Measurements from ENCODE around the gene HMGB4.

Gene HMGB4

GRCh38 chr1:33821291-33821690, 42.6 kb upstream of the HMGB4 start:
- Histone ChIP-seq H3K4me3 (ENCODE audit: low read depth, low read length) (no peak overlapping the region), H3K36me3 (ENCODE audit: control insufficient read depth in 2 of 2, insufficient read depth in 1 of 2, low read length in 2 of 2) (no peaks in the 10 kb centered on the region), H3K9me3 (ENCODE audit: control insufficient read depth, insufficient read depth, low read depth, low read length) (no peaks in the 10 kb centered on the region), H3K27ac (ENCODE audit: extremely low read depth, low read depth, low read length) (no peak overlapping the region), H3K4me1 (ENCODE audit: control insufficient read depth, insufficient read depth, low read length) (no peaks in the 10 kb centered on the region)
- TF ChIP-seq ZNF404 (tag by site-specific recombination; IDR thresholded peaks at IDR 0.05): no peak
- TF ChIP-seq MYNN (tag by site-specific recombination; IDR thresholded peaks at IDR 0.05; ENCODE audit: borderline replicate concordance): no peak
- no peak for TF ChIP-seq ZNF776 (tag by site-specific recombination; IDR thresholded peaks at IDR 0.05; ENCODE audit: borderline replicate concordance)
- no peak for TF ChIP-seq ZFP37 (tag by site-specific recombination; IDR thresholded peaks at IDR 0.05)
- no peak for TF ChIP-seq ZNF10 (tag by site-specific recombination; IDR thresholded peaks at IDR 0.05)
- TF ChIP-seq ZEB2 (tag by site-specific recombination; IDR thresholded peaks at IDR 0.05): no peak
- no peak for TF ChIP-seq ZNF785 (tag by site-specific recombination; IDR thresholded peaks at IDR 0.05)
- no peak for TF ChIP-seq ATF2 (tag by site-specific recombination; IDR thresholded peaks at IDR 0.05; ENCODE audit: low read depth)
- TF ChIP-seq HOXC10 (CRISPR knock-in tag; IDR thresholded peaks at IDR 0.05): no peak
- TF ChIP-seq ZNF121 (tag by site-specific recombination; IDR thresholded peaks at IDR 0.05): no peak
- no peak for TF ChIP-seq EGR2 (tag by site-specific recombination; IDR thresholded peaks at IDR 0.05; ENCODE audit: low read depth)
- TF ChIP-seq ZNF558 (tag by site-specific recombination; IDR thresholded peaks at IDR 0.05): no peak
- TF ChIP-seq ZNF148 (tag by site-specific recombination; IDR thresholded peaks at IDR 0.05; ENCODE audit: borderline replicate concordance): no peak
- no peak for TF ChIP-seq ZNF354C (tag by site-specific recombination; IDR thresholded peaks at IDR 0.05; ENCODE audit: borderline replicate concordance, low read depth)
- no peak for TF ChIP-seq ZNF335 (tag by site-specific recombination; conservative IDR thresholded peaks at IDR 0.05)
- ChIA-PET CTCF (no interaction called here), POLR2A (no interaction called here)

GRCh38 chr1:33822396-33822795, 41.5 kb upstream of the HMGB4 start:
- no peaks in the 10 kb centered on the region for H3K4me1 ChIP-seq (ENCODE audit: control insufficient read depth, insufficient read depth, low read length)
- no peaks in the 10 kb centered on the region for H3K9me3 ChIP-seq (ENCODE audit: control insufficient read depth, insufficient read depth, low read depth, low read length)
- no peaks in the 10 kb centered on the region for H3K36me3 ChIP-seq (ENCODE audit: control insufficient read depth in 2 of 2, insufficient read depth in 1 of 2, low read length in 2 of 2)
- ChIA-PET CTCF (interaction anchor here (0.6 kb wide), 1 partner anchor 13 kb away, joined by 3 read pairs; no protein-coding TSS in a partner anchor), POLR2A (no interaction called here)
- no peak overlapping the region for H3K4me3 ChIP-seq (ENCODE audit: low read depth, low read length)
- H3K27ac ChIP-seq (ENCODE audit: extremely low read depth, low read depth, low read length): no peak overlapping the region
- TF ChIP-seq ZNF449 (tag by site-specific recombination; IDR thresholded peaks at IDR 0.05) (no peak), HOXD13 (CRISPR knock-in tag; IDR thresholded peaks at IDR 0.05; ENCODE audit: borderline replicate concordance) (no peak), MEIS1 (CRISPR knock-in tag; IDR thresholded peaks at IDR 0.05; ENCODE audit: borderline replicate concordance) (no peak), RBAK (tag by site-specific recombination; IDR thresholded peaks at IDR 0.05) (no peak), ZNF24 (tag by site-specific recombination; IDR thresholded peaks at IDR 0.05) (no peak), ZNF555 (tag by site-specific recombination; conservative IDR thresholded peaks at IDR 0.05) (no peak), ZXDB (tag by site-specific recombination; IDR thresholded peaks at IDR 0.05) (no peak), ZNF214 (tag by site-specific recombination; IDR thresholded peaks at IDR 0.05; ENCODE audit: borderline replicate concordance) (no peak), ZNF571 (tag by site-specific recombination; IDR thresholded peaks at IDR 0.05) (no peak), PRDM2 (tag by site-specific recombination; IDR thresholded peaks at IDR 0.05; ENCODE audit: borderline replicate concordance) (no peak), ZNF654 (tag by site-specific recombination; IDR thresholded peaks at IDR 0.05; ENCODE audit: low read depth) (no peak), ZNF10 (tag by site-specific recombination; IDR thresholded peaks at IDR 0.05) (no peak)

Measured in HEK293 (cell line).